GM21447 (cell line): Measurements from ENCODE around the gene LDB2.
"Not testable (repeated sequence)": the region's sequence is repeated elsewhere in the genome, so short reads cannot be mapped to it uniquely, and the experiment has no call there.

Experiments
- ATAC-seq: cut with Tn5 transposase; IDR thresholded peaks from one replicate; pipeline ENCODE4 v1.9.1; 2021; ENCODE audit not compliant: unreplicated experiment

LDB2 gene

GRCh38 chr4:16661813-16662212 is 236.6 kb downstream of the LDB2 start:
- no peak for ATAC-seq

GRCh38 chr4:16660656-16661055 is 237.8 kb downstream of the LDB2 start:
- no peak for ATAC-seq

- ATAC-seq, result no peak
Measured at GRCh38 chr4:16659694-16660093, 238.8 kb downstream of the LDB2 start.

DNA sequence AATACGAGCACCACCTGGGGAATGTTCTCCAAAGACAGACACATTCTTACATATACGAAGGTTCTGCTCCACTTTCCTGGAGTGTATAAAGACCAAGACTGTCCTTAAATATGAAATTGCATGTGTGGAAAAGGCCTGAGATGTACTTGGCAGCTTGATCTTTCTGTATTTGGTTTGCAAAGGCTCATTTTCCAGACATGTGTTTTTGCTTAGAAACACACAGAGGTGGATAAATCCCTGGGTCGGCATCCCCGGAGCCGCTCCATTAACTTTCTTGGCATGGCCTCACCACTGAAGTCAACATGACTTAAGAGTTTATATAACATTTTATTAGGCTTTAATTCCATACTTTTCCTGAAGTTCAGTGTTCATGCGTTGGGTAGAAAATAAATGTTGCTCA is 239.4 kb downstream of the LDB2 start:
- no peak for ATAC-seq

DNA sequence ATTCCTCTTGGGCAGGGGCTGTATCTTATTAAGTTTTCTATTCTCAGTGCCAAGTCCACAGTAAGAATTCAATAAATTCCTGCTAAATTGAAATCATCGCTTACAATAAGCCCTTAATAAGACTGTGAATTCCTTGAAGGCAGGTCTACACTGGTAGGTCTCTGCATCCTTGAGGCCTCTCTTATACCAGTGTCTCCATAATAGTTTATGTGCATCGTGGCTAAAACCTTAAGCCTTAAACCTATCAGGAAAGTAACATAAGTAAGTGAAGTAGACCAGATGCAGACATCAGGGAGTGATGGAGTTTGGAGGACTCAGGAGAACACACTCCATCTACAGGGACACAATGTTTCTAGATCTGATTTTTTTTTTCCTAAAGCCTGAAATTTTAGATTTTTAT is 240.3 kb downstream of the LDB2 start:
- ATAC-seq, result no peak

DNA sequence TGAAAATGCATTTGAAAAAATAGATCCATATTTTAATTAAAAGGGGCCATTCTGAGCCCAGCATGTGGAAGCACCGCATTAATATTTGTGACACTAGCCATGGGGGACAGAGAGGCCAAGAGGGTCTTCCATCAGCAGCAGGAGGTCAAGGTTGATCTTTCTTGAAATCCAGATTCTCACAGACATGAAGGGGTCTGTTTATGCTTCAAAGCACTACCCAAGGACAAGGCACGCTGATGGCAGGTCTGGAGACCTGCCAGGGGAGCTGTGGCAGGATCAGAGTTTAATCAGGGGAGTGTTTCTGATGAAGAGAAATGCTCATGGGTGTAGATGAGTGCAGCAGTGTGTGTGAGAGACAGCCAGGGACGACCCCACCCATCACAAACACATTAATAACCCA is 243.3 kb downstream of the LDB2 start:
- no peak for ATAC-seq

DNA sequence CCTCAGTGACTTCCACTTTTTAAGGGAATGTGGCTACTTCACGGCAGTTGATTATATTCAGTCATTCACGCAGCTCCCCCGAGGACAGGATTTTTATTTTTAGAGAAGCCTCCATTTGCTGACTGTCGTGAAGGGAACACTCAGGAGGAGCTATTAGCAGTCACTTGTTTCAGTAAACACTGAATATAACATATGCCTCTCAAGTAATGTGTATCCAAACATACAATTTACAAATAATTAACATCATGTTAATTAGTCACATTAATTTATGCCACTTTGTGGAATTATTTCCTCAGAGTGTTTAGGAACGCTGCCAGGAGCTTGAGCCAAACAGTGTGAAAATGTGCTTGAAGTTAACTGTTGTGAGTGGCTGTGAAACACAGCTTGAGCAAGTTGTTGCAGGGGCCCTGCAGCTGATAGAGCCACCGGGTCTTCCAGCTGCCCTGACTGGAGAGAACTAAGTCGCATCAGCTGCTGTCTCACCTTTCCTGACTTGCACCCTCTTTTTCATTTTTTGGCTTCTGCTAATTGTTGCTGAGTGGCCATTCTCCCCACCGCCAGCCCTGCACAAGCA is 245.6 kb downstream of the LDB2 start:
- ATAC-seq, result no peak

DNA sequence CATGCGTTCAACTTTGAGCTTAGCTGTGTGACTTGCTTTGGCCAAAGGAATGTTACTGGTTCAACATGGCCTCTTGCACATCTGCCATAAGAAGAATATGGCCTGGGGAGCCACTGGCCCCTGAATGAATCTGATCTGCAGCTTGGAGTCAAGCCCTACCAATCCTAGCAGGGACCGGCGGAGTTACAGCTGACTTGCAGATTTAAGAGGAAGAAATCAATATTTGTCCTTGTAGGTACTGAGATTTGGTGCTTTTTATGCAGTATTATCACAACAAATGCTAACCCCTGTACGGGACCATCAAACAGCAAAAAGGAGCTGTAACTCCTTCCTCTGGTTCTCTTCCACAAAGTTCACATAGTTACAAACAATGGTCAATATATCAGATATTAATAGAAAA is 252.0 kb downstream of the LDB2 start:
- ATAC-seq, result no peak

DNA sequence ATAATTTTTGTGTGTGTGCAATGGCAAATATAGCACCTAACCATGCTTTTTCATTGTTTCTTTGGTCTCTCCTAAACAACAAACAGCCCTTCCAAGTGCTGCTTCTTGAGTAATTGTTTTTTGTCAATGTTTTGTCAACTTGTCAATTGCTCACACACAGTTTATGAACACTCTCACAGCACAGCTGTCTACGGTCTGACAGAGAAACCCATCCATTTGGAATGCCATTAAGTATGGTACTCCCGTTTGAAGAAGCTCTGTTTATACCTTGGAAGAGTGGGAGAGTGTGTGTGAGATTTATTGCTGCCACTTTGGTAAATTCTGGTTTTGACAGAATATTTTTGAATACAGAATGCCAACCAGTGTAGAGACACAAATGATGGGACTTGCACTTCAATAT is 254.6 kb downstream of the LDB2 start:
- no peak for ATAC-seq

DNA sequence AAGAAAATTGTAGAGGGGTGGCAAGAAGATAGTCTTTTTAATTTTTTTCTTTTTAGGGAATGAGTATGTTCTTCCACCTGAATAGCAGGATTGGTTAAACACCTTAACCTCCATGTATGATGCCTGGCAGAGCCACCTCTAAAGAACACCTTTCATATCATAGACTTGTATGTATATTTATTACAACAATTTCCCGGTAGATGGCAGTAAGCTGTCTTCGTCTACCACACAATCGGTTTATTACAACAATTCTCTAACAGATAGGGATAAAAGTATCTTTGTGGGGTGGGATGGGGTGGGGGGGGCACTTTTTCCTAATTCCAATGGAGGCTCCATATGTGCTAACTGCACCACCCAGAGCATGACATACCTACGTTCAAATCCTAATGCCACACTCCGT is 255.5 kb downstream of the LDB2 start:
- ATAC-seq, result no peak

- ATAC-seq, result no peak
Measured at GRCh38 chr4:16641971-16642370, 256.5 kb downstream of the LDB2 start.

DNA sequence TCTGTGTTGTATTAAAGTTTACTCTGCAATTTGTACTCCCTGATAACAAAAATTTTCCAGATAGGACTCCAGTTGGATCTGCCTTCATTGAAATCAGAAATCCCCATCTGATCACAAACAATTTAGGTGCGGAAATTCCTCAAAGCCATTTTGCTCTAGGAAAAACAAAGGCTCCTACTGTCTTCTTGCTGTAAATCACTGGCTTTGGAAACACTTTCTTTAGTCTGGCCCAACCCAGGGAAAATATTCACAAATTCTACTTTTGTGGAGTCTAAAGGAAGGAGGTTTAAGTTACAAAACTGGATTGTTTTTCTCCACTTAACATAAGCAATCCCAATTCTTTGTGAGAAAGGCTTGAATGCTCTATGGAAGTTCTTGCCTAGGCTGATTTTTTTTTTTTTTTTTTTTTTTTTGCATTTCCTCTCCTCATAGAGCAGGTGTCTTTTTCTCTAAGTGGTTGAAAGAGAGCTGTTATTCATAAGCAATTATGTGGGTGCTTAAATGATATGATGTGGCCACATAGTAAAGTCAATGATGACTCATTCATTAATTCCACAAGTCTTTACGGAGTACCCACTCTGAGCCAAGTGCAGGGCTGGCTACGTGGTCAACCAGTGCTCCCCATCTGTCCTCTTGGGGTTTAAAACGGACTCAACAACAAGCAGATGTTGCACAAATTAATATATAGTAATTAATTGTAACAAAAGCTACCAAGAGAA is 261.4 kb downstream of the LDB2 start:
- no peak for ATAC-seq

GRCh38 chr4:16636304-16636703 is 262.1 kb downstream of the LDB2 start:
- no peak for ATAC-seq

- not testable (repeated sequence) for ATAC-seq
Measured at GRCh38 chr4:16629274-16629673, 269.2 kb downstream of the LDB2 start.

GRCh38 chr4:16628835-16629234 is 269.6 kb downstream of the LDB2 start:
- ATAC-seq, result not testable (repeated sequence)

GRCh38 chr4:16627999-16628398 is 270.4 kb downstream of the LDB2 start:
- no peak for ATAC-seq

DNA sequence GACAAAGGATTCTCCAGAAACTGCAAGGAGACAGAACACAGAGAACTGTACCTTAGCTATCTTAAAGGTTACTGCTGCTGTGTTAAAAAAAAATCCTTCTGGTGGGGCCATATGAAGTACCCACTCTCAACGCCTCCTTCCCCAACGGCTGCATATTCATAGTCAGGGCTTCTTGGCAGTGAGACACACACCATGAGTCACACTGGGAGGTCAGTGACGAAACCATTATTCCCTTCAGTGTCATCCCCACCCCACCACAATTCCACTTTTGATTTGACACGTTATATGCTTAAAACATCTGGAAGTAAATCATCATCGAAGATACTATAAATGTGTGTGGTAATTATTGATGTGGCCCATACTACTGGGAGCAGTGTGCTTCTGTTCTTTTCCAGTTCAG is 271.5 kb downstream of the LDB2 start:
- no peak for ATAC-seq

GRCh38 chr4:16622826-16623225 is 275.6 kb downstream of the LDB2 start:
- no peak for ATAC-seq

DNA sequence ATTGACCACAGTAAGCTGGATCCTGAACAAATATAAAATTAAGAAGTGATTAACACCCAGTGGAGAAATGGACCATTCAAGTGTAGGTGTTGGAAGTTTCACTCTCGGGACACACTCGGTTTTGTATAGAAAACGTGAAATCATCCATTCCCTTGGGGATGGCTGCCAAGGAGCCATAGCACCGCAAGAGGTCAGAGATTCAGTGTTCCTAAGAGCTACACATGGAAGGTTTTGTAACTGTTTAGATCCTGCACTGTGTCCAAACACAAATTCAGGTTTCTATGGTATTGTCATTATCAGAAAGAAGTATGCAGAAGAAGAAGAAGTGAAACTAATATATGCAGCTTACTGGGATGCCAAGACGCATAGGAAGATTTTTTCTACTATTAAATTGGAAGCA is 281.0 kb downstream of the LDB2 start:
- no peak for ATAC-seq

DNA sequence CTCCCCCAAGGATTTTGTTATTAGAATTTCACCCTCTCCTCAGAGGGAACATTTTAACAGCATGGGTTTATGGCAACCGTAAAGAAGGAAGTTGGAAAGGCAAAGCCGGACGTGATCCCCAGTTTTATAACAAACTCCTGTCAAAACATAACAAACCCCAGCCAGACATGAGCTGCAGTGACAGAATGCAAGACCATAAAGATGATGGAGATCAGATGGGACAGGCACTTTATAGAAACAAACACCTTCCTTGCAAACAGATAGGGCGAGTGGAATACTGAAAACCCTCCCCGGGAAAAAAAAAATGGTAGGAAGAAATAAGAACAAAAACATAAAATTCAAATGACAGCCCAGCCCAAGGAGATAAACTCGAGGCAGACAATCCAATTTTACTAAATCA is 281.4 kb downstream of the LDB2 start:
- no peak for ATAC-seq

DNA sequence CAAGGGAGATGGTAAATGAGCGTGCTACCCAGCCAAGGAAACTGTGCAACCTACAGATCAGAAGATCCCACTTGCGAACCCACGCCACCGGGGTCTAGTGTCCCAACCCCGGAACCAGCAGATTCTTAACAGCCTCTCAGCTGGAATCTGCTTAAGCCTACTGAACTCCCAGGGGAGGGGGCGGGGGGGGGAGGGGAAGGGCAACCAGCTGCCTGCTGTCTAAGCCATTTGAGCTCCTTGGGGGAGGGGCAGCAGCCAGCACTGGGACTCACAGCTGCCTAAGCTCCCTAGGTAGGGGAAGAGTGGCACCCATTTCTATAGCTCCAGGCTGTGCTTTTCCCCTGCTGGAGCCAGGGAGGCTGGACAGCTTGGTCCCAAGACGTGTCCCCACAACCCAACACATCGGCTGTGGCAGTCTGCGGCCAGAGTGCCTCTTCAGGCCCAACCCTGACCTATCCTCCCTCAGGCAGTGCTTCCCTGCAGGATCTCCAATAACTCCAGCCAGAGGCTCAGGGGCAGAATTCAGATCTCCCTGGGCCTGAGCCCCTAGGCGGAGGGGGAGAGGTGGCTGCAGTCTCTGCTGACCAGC is 289.2 kb downstream of the LDB2 start:
- ATAC-seq, result no peak

DNA sequence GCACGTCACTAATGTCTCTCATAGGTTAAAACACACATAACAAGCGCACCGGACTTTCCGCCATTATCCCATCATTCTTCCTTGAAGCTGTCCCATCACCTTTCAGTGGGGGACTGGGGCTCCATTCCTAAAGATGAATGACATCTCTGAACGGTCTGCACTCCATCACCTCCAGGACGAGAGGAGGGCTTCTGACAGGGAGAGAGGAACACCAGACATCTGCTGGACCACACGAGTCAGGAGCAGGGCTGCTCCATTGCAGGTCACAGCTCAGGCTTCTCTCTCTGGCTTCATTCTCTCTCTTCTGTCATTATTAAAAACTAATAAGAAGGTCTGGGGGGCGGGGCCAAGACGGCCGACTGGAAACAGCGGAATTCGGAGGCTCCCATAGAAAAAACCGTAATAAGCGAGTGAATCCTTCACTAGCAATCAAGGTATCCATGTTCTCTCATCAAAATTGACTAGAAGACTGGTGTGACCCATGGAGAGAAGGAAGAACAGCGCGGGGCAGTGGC is 289.8 kb downstream of the LDB2 start:
- no peak for ATAC-seq
